Heart left ventricle (tissue), 16 donors: ENCODE results near the gene SLC8B1. TPM values are rescaled to one million over a fixed set of nuclear protein-coding genes. Genes with fewer than 3 reads are reported as not detected.

Experiments
- ATAC-seq, 4 donors: fragments of 200-7000 bp; cut with Tn5 transposase; one replicate each; pipeline ENCODE4 v1.9.1; 2020 to 2022; ENCODE audit warnings: moderate library complexity in 4 of 4, mild to moderate bottlenecking in 3 of 4, moderate number of reproducible peaks in 1 of 4
- DNase-seq, 5 donors: peaks; one replicate each; pipeline ENCODE4 v3.0.0-alpha.2; 2020
- H3K27ac ChIP-seq, 12 donors: fragments of 200-600 bp; sonication (generic) in 4 of 12; one replicate each; pipeline versions ENCODE4 v1.5.0 to v1.8.0; 2016 to 2022; ENCODE audit warnings: mild to moderate bottlenecking in 2 of 12
- H3K27me3 ChIP-seq, 9 donors: fragments of 200-600 bp; sonication (generic) in 2 of 9; one replicate each; pipeline versions ENCODE4 v1.5.1 to v1.8.0; 2016 to 2022; ENCODE audit warnings: mild to moderate bottlenecking in 3 of 9
- H3K36me3 ChIP-seq, 9 donors: fragments of 200-600 bp; sonication (generic) in 2 of 9; one replicate each; pipeline versions ENCODE4 v1.5.0 to v1.8.0; 2018 to 2022; ENCODE audit warnings: mild to moderate bottlenecking in 2 of 9
- H3K4me1 ChIP-seq, 12 donors: fragments of 200-600 bp; sonication (generic) in 4 of 12; one replicate each; pipeline versions ENCODE4 v1.5.0 to v1.8.0; 2016 to 2022; ENCODE audit warnings: mild to moderate bottlenecking in 3 of 12
- H3K4me3 ChIP-seq, 12 donors: fragments of 200-600 bp; sonication (generic) in 4 of 12; one replicate each; pipeline versions ENCODE4 v1.5.0 to v1.8.0; 2017 to 2022; ENCODE audit warnings: mild to moderate bottlenecking in 9 of 12, moderate library complexity in 4 of 12
- H3K9me3 ChIP-seq, 12 donors: fragments of 200-600 bp; sonication (generic) in 4 of 12; one replicate each; pipeline versions ENCODE4 v1.5.0 to v1.8.0; 2016 to 2022; ENCODE audit warnings: mild to moderate bottlenecking in 1 of 12
- POLR2A ChIP-seq, 2 donors: fragments of 450-650 bp; IDR thresholded peaks; one replicate each; pipeline ENCODE4 v1.6.1; 2017; ENCODE audit warnings: antibody characterized with exemption in 2 of 2, mild to moderate bottlenecking in 2 of 2, moderate library complexity in 2 of 2
- WGBS, 4 donors: extraction: QIAGEN DNeasy Blood & Tissue Kit in 2 of 4; methylation state at CpG; one replicate each; pipeline versions ENCODE4 v1.1.5 to v1.1.7; 2013 to 2018; 5-methylcytosine and 5-hydroxymethylcytosine counted together
- intact Hi-C, 10 donors: fragments of 100-400 bp; cut with DNase I; formaldehyde crosslinking; loops; one replicate each; pipeline versions ENCODE4 v1.11.1 to v1.14.2; 2022
- polyA plus RNA-seq, 2 donors: library from polyadenylated mRNA; stranded (reverse); fragments of 200-250 nt; gene quantifications; one replicate each; pipeline ENCODE4 v1.2.3, GENCODE V29; 2013
- total RNA-seq, 9 donors: library from RNA; depleted of rRNA in 2 of 9; stranded (reverse); fragments of >200 nt in 2 of 9; fragmentation: NEBNext Ultra II Directional in 3 of 9; extraction: Animal tissue kit (Norgen Biotek cat#: 25700) in 3 of 9; gene quantifications; one replicate each; pipeline versions ENCODE4 v1.1.0 to v1.2.4, GENCODE V29; 2016 to 2023
- TF ChIP-seq, protein P1 (sequence below), 12 donors: fragments of 200-600 bp; sonication (generic) in 4 of 12; IDR thresholded peaks; one replicate each; pipeline versions ENCODE4 v1.5.0 to v1.8.0; 2018 to 2022; ENCODE audit warnings: antibody characterized with exemption in 12 of 12, mild to moderate bottlenecking in 5 of 12
- donor health status: ischemic (EF 13 %, LVEDD 7.1; RV severe dilation, severe dysfunction).
- donor health status: healthy with polysubstance abuse.
- donor health status: DM: no; HTN: yes; CAD: no.
- donor health status: DM: no; HTN: no; CAD: no.
- donor health status: ischemic (EF 25% LVEDD 6.9; RV normal size, moderate dysfunction).
- donor health status: ischemic (EF 25% LVEDD 5.7; RV mildly dilated, moderate dysfunction).
- donor health status: healthy.
- donor health status: DM: yes; HTN: yes; CAD: no.
- donor health status: ischemic (EF 35%, LVEDD 5.7; RV mildly dilated, moderate dysfunction).
- donor health status: nonischemic (EF 11% LVEDD 7.7; RV severe dilation, severe dysfunction).
- donor health status: DM: yes; HTN: yes; CAD: no.
- donor health status: PGD.
- donor health status: ischemic (EF 29% LVEDD 5.4; RV normal size, mild dysfunction).
- donor health status: nonischemic (EF 23%, LVEDD 6.1; RV moderate dilation, normal function).

Gene SLC8B1
- total and polyA plus RNA-seq, 11 donors: 8.8 to 33.2 (median 11.1) TPM

DNA sequence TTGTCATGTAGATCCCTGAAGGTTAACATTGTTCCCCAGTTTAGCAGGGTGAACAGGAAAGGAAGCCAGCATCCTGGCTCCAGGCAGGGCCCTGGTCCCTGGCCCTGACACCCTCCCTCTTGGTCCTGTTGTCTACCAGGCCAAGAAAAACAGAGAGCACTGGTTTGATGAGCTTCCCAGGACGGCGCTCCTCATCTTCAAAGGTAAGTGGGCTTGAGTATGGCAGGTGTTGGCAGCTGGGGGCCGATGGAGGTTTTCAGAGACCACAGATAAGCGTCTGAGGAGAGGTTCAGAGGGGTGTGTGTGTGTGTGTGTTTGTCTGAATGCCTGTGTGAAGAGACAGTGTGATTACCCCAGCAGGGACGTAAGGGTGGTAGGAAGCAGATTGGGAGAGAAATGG lies 56.3 kb downstream of the SLC8B1 start:
- no peak for TF ChIP-seq POLR2A (IDR thresholded peaks at IDR 0.05)
- ATAC-seq: no peak
- DNase-seq: peak in 1 of 5 donors; percentile 17
- Histone ChIP-seq H3K36me3 (peaks cover 0 to 98% (median 81%) of the 10 kb centered on the region in 9 donors), H3K4me3 (no peak overlapping the region), H3K27ac (no peak overlapping the region), H3K9me3 (no peaks in the 10 kb centered on the region), H3K27me3 (no peaks in the 10 kb centered on the region), H3K4me1 (peaks cover 0 to 15% (median under 1%) of the 10 kb centered on the region in 12 donors)
- WGBS, 4 donors: 65 to 80% (median 73%) methylated on average over 5 of the region's 5 CpGs
- intact Hi-C loops: loop anchor here in 1 of 10 donors (10.0 kb wide), 1 partner anchor 54 kb away; the partner anchor contains the start of gene TPCN1

DNA sequence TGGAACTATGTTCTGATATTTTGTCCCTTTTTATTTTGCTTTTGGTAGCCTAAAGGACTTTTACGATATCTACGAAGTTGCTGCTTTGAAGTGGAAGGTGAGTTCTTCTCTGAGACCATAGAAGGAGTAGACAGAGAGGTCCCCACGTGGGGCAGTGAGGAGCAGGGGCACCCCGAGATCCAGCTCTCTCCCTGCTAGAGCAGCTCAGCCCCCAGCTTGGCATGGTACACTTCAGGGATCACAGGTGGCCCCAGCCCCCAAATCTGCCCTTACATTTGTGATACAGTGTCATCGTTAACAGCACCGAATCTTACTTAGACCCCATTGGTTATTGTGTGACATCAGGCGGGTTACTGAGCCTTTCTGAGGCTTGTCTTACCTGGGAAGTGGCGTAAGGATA lies 56.8 kb downstream of the SLC8B1 start:
- intact Hi-C loops: loop anchor here in 1 of 10 donors (10.0 kb wide), 1 partner anchor 53 kb away; the partner anchor contains the start of gene TPCN1
- Histone ChIP-seq H3K4me3 (no peak overlapping the region), H3K9me3 (no peaks in the 10 kb centered on the region), H3K27me3 (no peaks in the 10 kb centered on the region), H3K4me1 (peaks cover 0 to 20% (median 4%) of the 10 kb centered on the region in 12 donors), H3K36me3 (peaks cover 0 to 98% (median 81%) of the 10 kb centered on the region in 9 donors), H3K27ac (no peak overlapping the region)
- TF ChIP-seq, protein P1, sequence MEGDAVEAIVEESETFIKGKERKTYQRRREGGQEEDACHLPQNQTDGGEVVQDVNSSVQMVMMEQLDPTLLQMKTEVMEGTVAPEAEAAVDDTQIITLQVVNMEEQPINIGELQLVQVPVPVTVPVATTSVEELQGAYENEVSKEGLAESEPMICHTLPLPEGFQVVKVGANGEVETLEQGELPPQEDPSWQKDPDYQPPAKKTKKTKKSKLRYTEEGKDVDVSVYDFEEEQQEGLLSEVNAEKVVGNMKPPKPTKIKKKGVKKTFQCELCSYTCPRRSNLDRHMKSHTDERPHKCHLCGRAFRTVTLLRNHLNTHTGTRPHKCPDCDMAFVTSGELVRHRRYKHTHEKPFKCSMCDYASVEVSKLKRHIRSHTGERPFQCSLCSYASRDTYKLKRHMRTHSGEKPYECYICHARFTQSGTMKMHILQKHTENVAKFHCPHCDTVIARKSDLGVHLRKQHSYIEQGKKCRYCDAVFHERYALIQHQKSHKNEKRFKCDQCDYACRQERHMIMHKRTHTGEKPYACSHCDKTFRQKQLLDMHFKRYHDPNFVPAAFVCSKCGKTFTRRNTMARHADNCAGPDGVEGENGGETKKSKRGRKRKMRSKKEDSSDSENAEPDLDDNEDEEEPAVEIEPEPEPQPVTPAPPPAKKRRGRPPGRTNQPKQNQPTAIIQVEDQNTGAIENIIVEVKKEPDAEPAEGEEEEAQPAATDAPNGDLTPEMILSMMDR (IDR thresholded peaks at IDR 0.05): no peak
- TF ChIP-seq POLR2A (IDR thresholded peaks at IDR 0.05): no peak
- ATAC-seq: no peak
- 81 to 95% (median 89%) methylated on average over 8 of the region's 8 CpGs for WGBS, 4 donors
- peak in 1 of 5 donors; percentile 23 for DNase-seq

DNA sequence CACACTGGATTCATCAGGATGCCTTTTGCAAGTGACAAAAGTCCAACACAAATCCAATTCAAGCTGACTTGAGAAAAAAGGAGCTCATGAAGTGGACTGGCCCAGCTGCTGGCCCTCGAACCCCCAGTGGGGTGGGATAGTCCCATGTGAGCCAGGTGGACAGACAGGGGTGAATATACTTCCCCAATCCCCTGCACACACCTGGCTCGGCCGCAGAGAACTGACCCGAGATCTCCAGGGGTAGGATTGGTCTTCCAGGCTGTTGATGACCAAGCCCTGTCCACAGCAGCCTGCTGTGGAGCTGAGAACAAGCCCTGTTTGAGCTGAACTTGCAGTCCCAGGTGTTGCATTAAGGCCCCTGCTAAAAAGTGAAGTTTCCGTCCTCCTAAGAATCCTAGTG lies 57.4 kb downstream of the SLC8B1 start:
- Histone ChIP-seq H3K4me3 (no peak overlapping the region), H3K27ac (no peak overlapping the region), H3K9me3 (no peaks in the 10 kb centered on the region), H3K4me1 (peaks cover 0 to 26% (median 11%) of the 10 kb centered on the region in 12 donors), H3K36me3 (peaks cover 0 to 98% (median 83%) of the 10 kb centered on the region in 9 donors), H3K27me3 (no peaks in the 10 kb centered on the region)
- ATAC-seq (no peak), DNase-seq (peak in 1 of 5 donors; percentile 22)
- TF ChIP-seq, protein P1 (IDR thresholded peaks at IDR 0.05): no peak
- TF ChIP-seq POLR2A (IDR thresholded peaks at IDR 0.05): no peak
- 81 to 97% (median 94%) methylated on average over 3 to 5 of the region's 5 CpGs for WGBS, 4 donors
- intact Hi-C loops: loop anchor here in 1 of 10 donors (10.0 kb wide), 1 partner anchor 53 kb away; the partner anchor contains the start of gene TPCN1

DNA sequence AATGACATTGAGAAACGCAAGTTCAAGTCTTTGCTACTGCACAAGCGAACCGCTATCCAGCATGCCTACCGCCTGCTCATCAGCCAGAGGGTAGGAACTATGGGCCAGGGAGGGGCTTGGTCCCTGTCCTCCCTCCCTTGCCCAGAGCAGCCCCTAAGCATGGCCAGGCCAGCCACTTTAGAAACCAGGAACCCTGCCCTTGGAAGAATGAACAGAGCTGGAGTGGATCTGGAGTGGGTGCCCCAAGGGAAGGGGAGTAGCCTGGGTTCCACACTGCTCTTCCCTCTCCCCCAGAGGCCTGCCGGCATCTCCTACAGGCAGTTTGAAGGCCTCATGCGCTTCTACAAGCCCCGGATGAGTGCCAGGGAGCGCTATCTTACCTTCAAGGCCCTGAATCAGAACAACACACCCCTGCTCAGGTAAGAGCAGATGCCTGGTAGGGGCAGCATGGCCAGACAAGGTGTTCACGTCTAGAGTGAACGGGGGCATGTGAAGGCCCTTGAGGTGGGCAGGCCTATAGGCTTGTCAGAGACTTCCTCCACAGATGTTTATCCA lies 57.9 kb downstream of the SLC8B1 start:
- 93 to 95% (median 94%) methylated on average over 10 of the region's 10 CpGs for WGBS, 4 donors
- no peak for ATAC-seq
- H3K27ac ChIP-seq: peak overlapping the region in 1 of 12 donors; percentile 15
- no peak for TF ChIP-seq POLR2A (IDR thresholded peaks at IDR 0.05)
- TF ChIP-seq, protein P1 (IDR thresholded peaks at IDR 0.05): no peak
- H3K4me3 ChIP-seq: no peak overlapping the region
- intact Hi-C loops: loop anchor here in 1 of 10 donors (10.0 kb wide), 1 partner anchor 52 kb away; the partner anchor contains the start of gene TPCN1
- peaks cover 0 to 31% (median 16%) of the 10 kb centered on the region in 12 donors for H3K4me1 ChIP-seq
- no peaks in the 10 kb centered on the region for H3K9me3 ChIP-seq
- no peaks in the 10 kb centered on the region for H3K27me3 ChIP-seq
- H3K36me3 ChIP-seq: peaks cover 0 to 96% (median 83%) of the 10 kb centered on the region in 9 donors
- peak in 1 of 5 donors; percentile 56 for DNase-seq
